Panc1 (cell line): Measurements from ENCODE around the gene CDY2A.
"Not testable (repeated sequence)": the region's sequence is repeated elsewhere in the genome, so short reads cannot be mapped to it uniquely, and the experiment has no call there.

ENCODE experiments used
- POLR2AphosphoS5 ChIP-seq: IDR thresholded peaks from 2 replicates; pipeline ENCODE4 v1.6.1; 2012; ENCODE audit warnings: mild to moderate bottlenecking, low read depth, low read length, moderate library complexity
- SIN3A ChIP-seq: IDR thresholded peaks from 2 replicates; pipeline ENCODE4 v1.6.1; 2012; ENCODE audit warnings: low read depth, mild to moderate bottlenecking, low read length, moderate library complexity, borderline replicate concordance; ENCODE audit not compliant: insufficient read depth
- TF ChIP-seq, protein P1 (sequence below): fragments of 450-650 bp; IDR thresholded peaks from 2 replicates; pipeline ENCODE4 v1.5.1; 2017; ENCODE audit warnings: mild to moderate bottlenecking
- TF ChIP-seq, protein P2 (sequence below), 2 experiments: IDR thresholded peaks; 2 replicates each; pipeline ENCODE4 v1.6.1; 2011 to 2012; ENCODE audit warnings: low read depth in 2 of 2, control low read depth in 1 of 2, low read length in 1 of 2, mild to moderate bottlenecking in 1 of 2, moderate library complexity in 1 of 2; ENCODE audit not compliant: insufficient read depth in 1 of 2

DNA sequence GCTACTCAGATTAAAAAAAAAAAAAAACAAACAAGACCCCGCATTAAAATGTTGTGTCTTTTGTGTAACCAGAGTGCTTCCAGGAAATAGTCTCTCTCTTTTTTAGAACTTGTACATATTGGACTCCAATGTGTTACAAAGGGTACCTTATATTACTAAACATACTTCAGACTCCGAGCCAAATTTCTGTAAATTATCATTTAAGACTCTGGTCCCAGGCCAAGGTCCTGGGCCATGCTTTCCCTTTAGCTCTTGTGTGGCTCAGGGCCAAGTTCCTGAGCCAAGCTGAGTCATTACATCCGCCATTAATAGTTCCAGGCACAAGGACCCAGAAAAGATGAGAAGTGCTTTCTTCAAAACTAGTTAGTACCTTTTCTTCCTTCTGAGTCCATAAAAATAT, 4.6 kb downstream of the CDY2A start:
- TF ChIP-seq, protein P1, sequence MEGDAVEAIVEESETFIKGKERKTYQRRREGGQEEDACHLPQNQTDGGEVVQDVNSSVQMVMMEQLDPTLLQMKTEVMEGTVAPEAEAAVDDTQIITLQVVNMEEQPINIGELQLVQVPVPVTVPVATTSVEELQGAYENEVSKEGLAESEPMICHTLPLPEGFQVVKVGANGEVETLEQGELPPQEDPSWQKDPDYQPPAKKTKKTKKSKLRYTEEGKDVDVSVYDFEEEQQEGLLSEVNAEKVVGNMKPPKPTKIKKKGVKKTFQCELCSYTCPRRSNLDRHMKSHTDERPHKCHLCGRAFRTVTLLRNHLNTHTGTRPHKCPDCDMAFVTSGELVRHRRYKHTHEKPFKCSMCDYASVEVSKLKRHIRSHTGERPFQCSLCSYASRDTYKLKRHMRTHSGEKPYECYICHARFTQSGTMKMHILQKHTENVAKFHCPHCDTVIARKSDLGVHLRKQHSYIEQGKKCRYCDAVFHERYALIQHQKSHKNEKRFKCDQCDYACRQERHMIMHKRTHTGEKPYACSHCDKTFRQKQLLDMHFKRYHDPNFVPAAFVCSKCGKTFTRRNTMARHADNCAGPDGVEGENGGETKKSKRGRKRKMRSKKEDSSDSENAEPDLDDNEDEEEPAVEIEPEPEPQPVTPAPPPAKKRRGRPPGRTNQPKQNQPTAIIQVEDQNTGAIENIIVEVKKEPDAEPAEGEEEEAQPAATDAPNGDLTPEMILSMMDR = not testable (repeated sequence)
- TF ChIP-seq, protein P2, sequence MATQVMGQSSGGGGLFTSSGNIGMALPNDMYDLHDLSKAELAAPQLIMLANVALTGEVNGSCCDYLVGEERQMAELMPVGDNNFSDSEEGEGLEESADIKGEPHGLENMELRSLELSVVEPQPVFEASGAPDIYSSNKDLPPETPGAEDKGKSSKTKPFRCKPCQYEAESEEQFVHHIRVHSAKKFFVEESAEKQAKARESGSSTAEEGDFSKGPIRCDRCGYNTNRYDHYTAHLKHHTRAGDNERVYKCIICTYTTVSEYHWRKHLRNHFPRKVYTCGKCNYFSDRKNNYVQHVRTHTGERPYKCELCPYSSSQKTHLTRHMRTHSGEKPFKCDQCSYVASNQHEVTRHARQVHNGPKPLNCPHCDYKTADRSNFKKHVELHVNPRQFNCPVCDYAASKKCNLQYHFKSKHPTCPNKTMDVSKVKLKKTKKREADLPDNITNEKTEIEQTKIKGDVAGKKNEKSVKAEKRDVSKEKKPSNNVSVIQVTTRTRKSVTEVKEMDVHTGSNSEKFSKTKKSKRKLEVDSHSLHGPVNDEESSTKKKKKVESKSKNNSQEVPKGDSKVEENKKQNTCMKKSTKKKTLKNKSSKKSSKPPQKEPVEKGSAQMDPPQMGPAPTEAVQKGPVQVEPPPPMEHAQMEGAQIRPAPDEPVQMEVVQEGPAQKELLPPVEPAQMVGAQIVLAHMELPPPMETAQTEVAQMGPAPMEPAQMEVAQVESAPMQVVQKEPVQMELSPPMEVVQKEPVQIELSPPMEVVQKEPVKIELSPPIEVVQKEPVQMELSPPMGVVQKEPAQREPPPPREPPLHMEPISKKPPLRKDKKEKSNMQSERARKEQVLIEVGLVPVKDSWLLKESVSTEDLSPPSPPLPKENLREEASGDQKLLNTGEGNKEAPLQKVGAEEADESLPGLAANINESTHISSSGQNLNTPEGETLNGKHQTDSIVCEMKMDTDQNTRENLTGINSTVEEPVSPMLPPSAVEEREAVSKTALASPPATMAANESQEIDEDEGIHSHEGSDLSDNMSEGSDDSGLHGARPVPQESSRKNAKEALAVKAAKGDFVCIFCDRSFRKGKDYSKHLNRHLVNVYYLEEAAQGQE (IDR thresholded peaks at IDR 0.05; ENCODE audit: insufficient read depth in 1 of 2, low read depth in 2 of 2, low read length in 1 of 2) = not testable (repeated sequence)
- not testable (repeated sequence) for TF ChIP-seq POLR2AphosphoS5, SIN3A
